ENCODE measurements around the gene ZPLD1.

ZPLD1 gene

GRCh38 chr3:102478160-102478559 is 43.3 kb downstream of the ZPLD1 start:
- no peaks in the 10 kb centered on the region for H3K36me3 Mint-ChIP-seq (ENCODE audit: low read depth)
- no peak overlapping the region for H3K4me3 Mint-ChIP-seq
- no peaks in the 10 kb centered on the region for H3K9me3 Mint-ChIP-seq
- no peaks in the 10 kb centered on the region for H3K4me1 Mint-ChIP-seq (ENCODE audit: low read depth)
- H3K27me3 Mint-ChIP-seq, result no peaks in the 10 kb centered on the region
- H3K27ac Mint-ChIP-seq, result no peak overlapping the region
- intact Hi-C loops (cut with micrococcal nuclease), result no loop called here

GRCh38 chr3:102480139-102480538 is 45.3 kb downstream of the ZPLD1 start:
- Mint-ChIP-seq H3K27ac (no peak overlapping the region), H3K36me3 (ENCODE audit: low read depth) (no peaks in the 10 kb centered on the region)
- intact Hi-C loops (cut with micrococcal nuclease), result no loop called here

GRCh38 chr3:102481050-102481449 is 46.2 kb downstream of the ZPLD1 start:
- H3K27ac Mint-ChIP-seq, result no peak overlapping the region
- intact Hi-C loops (cut with micrococcal nuclease), result no loop called here
- H3K4me3 Mint-ChIP-seq, result no peak overlapping the region
- H3K36me3 Mint-ChIP-seq (ENCODE audit: low read depth), result no peaks in the 10 kb centered on the region
- H3K9me3 Mint-ChIP-seq, result no peaks in the 10 kb centered on the region
- no peaks in the 10 kb centered on the region for H3K27me3 Mint-ChIP-seq
- H3K4me1 Mint-ChIP-seq (ENCODE audit: low read depth), result no peaks in the 10 kb centered on the region

More at GRCh38 chr3:102480139-102480538, 45.3 kb downstream of the ZPLD1 start:
- no peaks in the 10 kb centered on the region for H3K4me1 Mint-ChIP-seq (ENCODE audit: low read depth)
- no peaks in the 10 kb centered on the region for H3K9me3 Mint-ChIP-seq
- H3K4me3 Mint-ChIP-seq, result no peak overlapping the region
- no peaks in the 10 kb centered on the region for H3K27me3 Mint-ChIP-seq

- H3K4me1 Mint-ChIP-seq (ENCODE audit: low read depth), result no peaks in the 10 kb centered on the region
- H3K9me3 Mint-ChIP-seq, result no peaks in the 10 kb centered on the region
- no peak overlapping the region for H3K27ac Mint-ChIP-seq
- intact Hi-C loops (cut with micrococcal nuclease), result no loop called here
- no peaks in the 10 kb centered on the region for H3K36me3 Mint-ChIP-seq (ENCODE audit: low read depth)
- H3K27me3 Mint-ChIP-seq, result no peaks in the 10 kb centered on the region
- H3K4me3 Mint-ChIP-seq, result no peak overlapping the region
These were observed 48.7 kb downstream of the ZPLD1 start for GRCh38 chr3:102483556-102483955.

GRCh38 chr3:102484363-102484762 is 49.5 kb downstream of the ZPLD1 start:
- Mint-ChIP-seq H3K27ac (no peak overlapping the region), H3K4me3 (no peak overlapping the region), H3K27me3 (no peaks in the 10 kb centered on the region), H3K9me3 (no peaks in the 10 kb centered on the region), H3K36me3 (ENCODE audit: low read depth) (no peaks in the 10 kb centered on the region), H3K4me1 (ENCODE audit: low read depth) (no peaks in the 10 kb centered on the region)
- intact Hi-C loops (cut with micrococcal nuclease), result no loop called here

GRCh38 chr3:102485701-102486100 is 50.9 kb downstream of the ZPLD1 start:
- intact Hi-C loops (cut with micrococcal nuclease), result no loop called here
- H3K4me1 Mint-ChIP-seq (ENCODE audit: low read depth), result no peaks in the 10 kb centered on the region
- H3K27me3 Mint-ChIP-seq, result no peaks in the 10 kb centered on the region
- no peaks in the 10 kb centered on the region for H3K9me3 Mint-ChIP-seq
- H3K36me3 Mint-ChIP-seq (ENCODE audit: low read depth), result no peaks in the 10 kb centered on the region
- H3K27ac Mint-ChIP-seq, result no peak overlapping the region
- no peak overlapping the region for H3K4me3 Mint-ChIP-seq

- Mint-ChIP-seq H3K9me3 (no peaks in the 10 kb centered on the region), H3K27ac (no peak overlapping the region), H3K4me1 (ENCODE audit: low read depth) (no peaks in the 10 kb centered on the region), H3K4me3 (no peak overlapping the region), H3K27me3 (no peaks in the 10 kb centered on the region), H3K36me3 (ENCODE audit: low read depth) (no peaks in the 10 kb centered on the region)
- intact Hi-C loops (cut with micrococcal nuclease), result no loop called here
These were observed 53.5 kb downstream of the ZPLD1 start for GRCh38 chr3:102488331-102488730.

- Mint-ChIP-seq H3K9me3 (no peaks in the 10 kb centered on the region), H3K4me1 (ENCODE audit: low read depth) (no peaks in the 10 kb centered on the region), H3K36me3 (ENCODE audit: low read depth) (no peaks in the 10 kb centered on the region), H3K4me3 (no peak overlapping the region), H3K27ac (no peak overlapping the region), H3K27me3 (no peaks in the 10 kb centered on the region)
- intact Hi-C loops (cut with micrococcal nuclease), result no loop called here
These were observed 57.5 kb downstream of the ZPLD1 start for GRCh38 chr3:102492300-102492699.

GRCh38 chr3:102497571-102497970 is 62.8 kb downstream of the ZPLD1 start:
- H3K36me3 Mint-ChIP-seq (ENCODE audit: low read depth), result no peaks in the 10 kb centered on the region
- H3K4me1 Mint-ChIP-seq (ENCODE audit: low read depth), result no peaks in the 10 kb centered on the region
- no peaks in the 10 kb centered on the region for H3K9me3 Mint-ChIP-seq
- H3K4me3 Mint-ChIP-seq, result no peak overlapping the region
- H3K27ac Mint-ChIP-seq, result no peak overlapping the region
- intact Hi-C loops (cut with micrococcal nuclease), result no loop called here
- no peaks in the 10 kb centered on the region for H3K27me3 Mint-ChIP-seq

GRCh38 chr3:102505542-102505941 is 70.7 kb downstream of the ZPLD1 start:
- intact Hi-C loops (cut with micrococcal nuclease), result no loop called here
- Mint-ChIP-seq H3K9me3 (no peaks in the 10 kb centered on the region), H3K4me3 (no peak overlapping the region), H3K36me3 (ENCODE audit: low read depth) (no peaks in the 10 kb centered on the region), H3K27me3 (no peaks in the 10 kb centered on the region), H3K4me1 (ENCODE audit: low read depth) (no peaks in the 10 kb centered on the region), H3K27ac (no peak overlapping the region)

GRCh38 chr3:102510663-102511062 is 75.8 kb downstream of the ZPLD1 start:
- Mint-ChIP-seq H3K27me3 (no peaks in the 10 kb centered on the region), H3K4me3 (no peak overlapping the region), H3K9me3 (peaks cover 5% of the 10 kb centered on the region), H3K27ac (no peak overlapping the region), H3K4me1 (ENCODE audit: low read depth) (no peaks in the 10 kb centered on the region), H3K36me3 (ENCODE audit: low read depth) (no peaks in the 10 kb centered on the region)
- intact Hi-C loops (cut with micrococcal nuclease), result no loop called here

GRCh38 chr3:102511168-102511567 is 76.4 kb downstream of the ZPLD1 start:
- no peak overlapping the region for H3K27ac Mint-ChIP-seq
- no peaks in the 10 kb centered on the region for H3K36me3 Mint-ChIP-seq (ENCODE audit: low read depth)
- H3K4me1 Mint-ChIP-seq (ENCODE audit: low read depth), result no peaks in the 10 kb centered on the region
- intact Hi-C loops (cut with micrococcal nuclease), result no loop called here
- no peaks in the 10 kb centered on the region for H3K27me3 Mint-ChIP-seq
- H3K9me3 Mint-ChIP-seq, result peaks cover 5% of the 10 kb centered on the region
- H3K4me3 Mint-ChIP-seq, result no peak overlapping the region

- Mint-ChIP-seq H3K36me3 (ENCODE audit: low read depth) (no peaks in the 10 kb centered on the region), H3K4me1 (ENCODE audit: low read depth) (no peaks in the 10 kb centered on the region), H3K27ac (no peak overlapping the region), H3K9me3 (peaks cover 5% of the 10 kb centered on the region), H3K27me3 (no peaks in the 10 kb centered on the region), H3K4me3 (no peak overlapping the region)
- intact Hi-C loops (cut with micrococcal nuclease), result no loop called here
These were observed 76.8 kb downstream of the ZPLD1 start for GRCh38 chr3:102511639-102512038.

GRCh38 chr3:102512734-102513504 is 78.1 kb downstream of the ZPLD1 start:
- Mint-ChIP-seq H3K36me3 (ENCODE audit: low read depth) (no peaks in the 10 kb centered on the region), H3K9me3 (peaks cover 5% of the 10 kb centered on the region), H3K27ac (no peak overlapping the region), H3K4me1 (ENCODE audit: low read depth) (no peaks in the 10 kb centered on the region), H3K27me3 (no peaks in the 10 kb centered on the region), H3K4me3 (no peak overlapping the region)
- intact Hi-C loops (cut with micrococcal nuclease), result no loop called here

GRCh38 chr3:102514241-102514640 is 79.4 kb downstream of the ZPLD1 start:
- H3K4me3 Mint-ChIP-seq, result no peak overlapping the region
- intact Hi-C loops (cut with micrococcal nuclease), result no loop called here

More at GRCh38 chr3:102514241-102514640, 79.4 kb downstream of the ZPLD1 start:
- no peak overlapping the region for H3K27ac Mint-ChIP-seq
- no peaks in the 10 kb centered on the region for H3K4me1 Mint-ChIP-seq (ENCODE audit: low read depth)
- no peaks in the 10 kb centered on the region for H3K27me3 Mint-ChIP-seq
- H3K9me3 Mint-ChIP-seq, result peaks cover 5% of the 10 kb centered on the region
- H3K36me3 Mint-ChIP-seq (ENCODE audit: low read depth), result no peaks in the 10 kb centered on the region

All from dendritic cell treated with granulocyte-macrophage colony-stimulating factor and Interleukin-4, amounts not matched to agents 40 ng/mL and 50 ng/mL, for 4 days (primary cell).